ENCODE data around the gene CFAP97. TPM values are rescaled to one million over a fixed set of nuclear protein-coding genes. Genes with fewer than 3 reads are reported as not detected.
A peak's percentile ranks its signal among the peaks of the same experiment; 100 is the strongest.
"Not testable (repeated sequence)": the region's sequence is repeated elsewhere in the genome, so short reads cannot be mapped to it uniquely, and the experiment has no call there.

Gene CFAP97
- total RNA-seq, 1 donor from 2014 or later, result 49.3 TPM

DNA sequence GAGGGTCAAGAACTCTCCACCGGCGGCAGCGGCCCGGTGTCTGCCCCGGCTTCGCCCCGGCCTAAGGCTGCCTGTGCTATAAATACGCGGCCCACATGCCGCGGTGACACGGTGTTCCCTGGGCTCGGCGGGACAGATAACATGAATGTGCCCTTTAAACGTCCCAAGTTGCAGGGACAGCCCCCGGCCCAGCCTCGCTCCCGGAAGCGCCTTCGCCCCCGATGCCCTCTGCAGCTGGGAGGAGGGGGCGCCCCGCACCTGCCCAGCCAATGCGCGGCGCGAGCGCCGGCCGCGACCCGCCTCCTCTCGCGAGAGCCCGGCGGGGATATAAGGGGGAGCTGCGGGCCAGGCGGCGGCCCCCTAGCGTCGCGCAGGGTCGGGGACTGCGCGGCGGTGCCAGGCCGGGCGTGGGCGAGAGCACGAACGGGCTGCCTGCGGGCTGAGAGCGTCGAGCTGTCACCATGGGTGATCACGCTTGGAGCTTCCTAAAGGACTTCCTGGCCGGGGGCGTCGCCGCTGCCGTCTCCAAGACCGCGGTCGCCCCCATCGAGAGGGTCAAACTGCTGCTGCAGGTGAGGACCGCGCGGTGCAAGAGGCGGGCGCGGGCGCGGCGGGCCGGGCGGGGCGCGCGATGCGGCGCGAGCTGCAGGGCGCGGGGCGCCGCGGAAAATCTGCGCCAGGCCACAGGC, 60.7 kb downstream of the CFAP97 start, which contains the start of gene SLC25A4:
SLC25A4 (plus strand) TSS at position 355 of the 689 bp plus-strand sequence; CDS start at position 462, 107 bp downstream.
- DNase-seq (ENCODE audit: low spot score), result peak; percentile 89

DNA sequence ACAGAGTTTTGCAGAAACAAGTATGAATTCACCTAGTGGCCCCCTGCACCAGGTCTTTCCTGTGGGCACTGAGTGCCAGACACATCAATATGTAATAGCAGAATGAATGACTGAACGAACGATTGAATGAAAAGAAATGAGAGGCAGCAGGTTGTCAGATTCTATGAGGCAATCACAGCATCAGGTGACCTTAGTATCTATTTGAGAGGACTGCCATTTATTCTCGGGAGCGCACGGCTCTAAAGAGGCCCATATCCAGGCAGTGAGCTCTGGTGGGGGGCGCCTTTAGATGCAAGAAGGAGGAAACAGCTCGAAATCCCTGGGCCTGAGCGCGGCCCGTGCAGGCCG, 61.3 kb downstream of the CFAP97 start:
- no peak for DNase-seq (ENCODE audit: low spot score)

DNA sequence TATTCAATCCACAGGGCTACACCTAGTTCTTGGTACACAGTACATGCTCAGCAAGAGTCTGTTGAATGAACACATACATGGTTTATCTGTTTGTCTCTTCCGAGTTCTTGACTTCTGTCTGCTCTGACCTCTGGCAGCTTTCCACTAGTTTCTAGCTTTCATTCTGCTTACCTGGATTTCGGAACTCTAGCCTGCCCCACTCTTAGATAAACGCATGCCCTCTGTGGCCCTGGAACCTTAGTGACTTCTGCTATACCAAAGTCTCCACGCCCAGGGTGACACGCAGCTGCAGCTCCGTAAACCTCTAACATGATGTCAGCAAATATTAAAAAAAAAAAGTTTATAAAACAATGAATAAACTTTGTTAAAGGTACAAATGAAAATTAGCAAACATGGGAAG, 62.0 kb downstream of the CFAP97 start:
- DNase-seq (ENCODE audit: low spot score), result no peak

DNA sequence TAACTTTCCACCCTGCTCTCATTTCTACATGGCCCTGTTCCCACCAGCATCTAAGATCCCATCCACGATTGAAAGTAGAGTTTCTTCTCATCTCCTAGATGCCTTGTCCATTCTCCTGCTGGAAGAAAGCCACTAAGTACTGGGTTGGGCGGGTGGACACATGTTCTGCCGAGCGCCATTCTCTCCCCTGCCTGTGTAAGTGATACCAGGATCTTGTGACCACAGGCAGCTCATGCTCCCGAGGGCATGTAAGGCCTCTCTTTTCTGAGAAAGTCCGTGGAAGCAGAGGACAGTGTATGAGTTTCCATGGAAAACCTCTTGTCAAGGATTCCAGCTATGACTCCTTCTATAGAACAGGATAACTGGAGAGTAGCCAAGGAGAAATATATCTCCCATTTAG, 64.1 kb downstream of the CFAP97 start:
- DNase-seq (ENCODE audit: low spot score), result no peak

DNA sequence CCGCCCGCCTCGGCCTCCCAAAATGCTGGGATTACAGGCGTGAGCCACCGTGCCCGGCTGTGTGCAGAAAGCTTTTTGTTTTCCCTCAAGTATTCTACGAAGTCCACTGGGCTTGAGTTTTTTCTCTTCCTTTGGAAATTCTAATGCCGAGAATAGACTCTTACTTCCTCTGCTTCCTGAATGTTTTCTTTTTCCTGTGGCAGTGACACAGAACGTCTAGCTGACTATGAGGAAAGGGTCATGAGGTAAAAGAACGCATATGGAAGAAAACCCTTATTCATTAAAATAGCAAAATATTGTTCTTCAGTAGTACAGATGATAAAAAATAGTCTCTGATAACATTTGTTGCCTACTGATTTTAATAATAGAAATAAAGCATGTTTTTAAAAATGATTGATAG, 65.6 kb downstream of the CFAP97 start:
- no peak for DNase-seq (ENCODE audit: low spot score)

DNA sequence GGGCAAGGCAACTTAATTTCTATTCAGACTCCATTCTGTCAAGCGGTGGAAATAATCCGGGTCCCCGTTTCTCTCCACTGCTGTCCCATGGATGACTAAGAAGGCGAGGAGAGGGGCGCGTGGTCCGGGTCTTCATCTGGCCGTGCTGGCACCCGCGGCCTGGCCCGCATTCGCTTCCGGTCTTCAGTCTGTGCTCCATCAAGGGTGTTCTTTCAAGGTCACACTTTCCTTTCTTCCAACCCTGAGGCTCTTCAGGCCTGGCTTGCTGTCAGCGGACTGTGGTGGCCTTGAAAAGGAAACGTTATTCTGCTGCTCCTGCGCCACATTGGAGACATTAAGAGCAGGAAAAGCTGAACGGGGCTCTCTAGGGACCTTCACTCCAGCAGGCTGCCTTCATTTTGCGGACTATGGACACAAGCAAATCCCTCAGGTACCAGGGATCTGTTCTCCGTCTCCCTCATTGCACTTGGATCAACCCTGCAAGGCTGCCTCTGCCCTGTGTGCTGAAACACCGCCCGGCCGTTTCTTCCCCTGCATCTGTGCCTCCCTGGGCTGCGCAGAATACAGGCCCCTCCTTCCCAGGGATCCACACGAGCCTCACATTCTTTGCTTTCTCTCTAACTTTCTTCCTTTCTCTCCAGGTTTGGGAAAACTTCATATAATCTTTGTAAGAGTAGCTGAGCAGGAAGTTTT, 66.4 kb downstream of the CFAP97 start:
- DNase-seq (ENCODE audit: low spot score), result no peak

DNA sequence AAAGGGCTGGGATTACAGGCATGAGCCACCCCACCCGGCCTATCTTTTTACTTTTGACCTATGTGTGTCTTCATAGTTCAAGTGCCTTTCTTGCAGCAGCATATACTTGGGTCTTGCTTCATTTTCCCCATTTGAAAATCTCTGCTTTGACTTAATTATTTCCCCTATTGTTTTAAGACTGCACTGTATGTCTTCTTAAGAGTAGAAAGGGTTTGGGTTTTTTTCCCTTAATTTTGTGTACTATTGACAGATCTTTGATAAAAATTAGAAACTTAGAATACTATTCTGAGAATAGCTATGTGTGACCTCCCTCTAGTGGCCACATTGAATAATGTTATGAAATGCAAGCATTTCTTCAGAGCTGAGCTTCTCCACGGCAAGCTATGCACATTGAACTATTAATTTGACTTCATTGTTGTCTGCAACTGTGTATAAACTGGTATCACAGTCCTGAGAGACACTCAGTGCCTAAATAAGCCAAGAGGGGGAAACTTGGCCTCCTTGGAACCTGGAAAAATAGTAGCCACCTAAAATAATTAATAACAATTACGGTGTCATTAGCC, 69.4 kb downstream of the CFAP97 start:
- DNase-seq (ENCODE audit: low spot score), result peak; percentile 13

DNA sequence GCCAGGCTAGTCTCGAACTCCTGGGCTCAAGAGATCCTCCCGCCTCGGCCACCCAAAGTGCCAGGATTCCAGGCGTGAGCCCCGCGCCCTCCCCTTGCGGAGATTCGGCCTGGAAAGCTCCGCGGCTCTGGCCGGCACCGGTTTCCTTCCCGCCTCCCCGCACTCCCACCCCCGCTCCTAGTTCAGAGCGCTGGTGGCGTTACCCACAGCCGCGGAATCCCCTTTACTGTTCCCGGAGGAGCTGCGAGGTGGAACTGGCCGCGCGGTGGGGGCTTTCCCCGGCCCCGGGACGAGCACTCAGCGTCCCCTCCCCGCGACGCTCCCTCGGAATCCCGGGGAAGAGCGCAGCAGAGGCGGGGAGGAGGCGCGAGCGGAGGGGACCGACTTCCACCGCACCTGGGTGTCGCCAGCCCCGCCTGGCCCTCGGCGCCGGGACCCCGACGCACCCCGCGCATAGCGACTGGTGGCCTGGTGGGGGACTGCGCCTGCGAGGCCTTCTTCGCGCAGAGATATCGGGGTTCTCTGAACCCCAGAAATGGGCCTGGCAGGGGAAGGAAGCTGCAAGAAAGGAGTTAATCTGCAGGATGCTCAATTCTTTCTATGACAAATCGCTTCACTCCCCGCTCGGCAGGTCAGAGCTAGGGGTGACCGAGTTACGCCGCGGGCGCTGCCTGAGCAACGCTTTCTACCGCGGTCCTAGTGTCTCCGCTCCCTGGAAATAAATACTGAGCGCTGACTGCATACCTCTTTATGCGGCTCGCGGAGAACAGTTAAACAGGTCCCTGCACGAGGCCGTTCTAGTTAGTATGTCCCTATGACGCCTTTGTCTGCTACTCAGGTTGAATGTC, 75.3 kb downstream of the CFAP97 start:
- DNase-seq (ENCODE audit: low spot score), result no peak

DNA sequence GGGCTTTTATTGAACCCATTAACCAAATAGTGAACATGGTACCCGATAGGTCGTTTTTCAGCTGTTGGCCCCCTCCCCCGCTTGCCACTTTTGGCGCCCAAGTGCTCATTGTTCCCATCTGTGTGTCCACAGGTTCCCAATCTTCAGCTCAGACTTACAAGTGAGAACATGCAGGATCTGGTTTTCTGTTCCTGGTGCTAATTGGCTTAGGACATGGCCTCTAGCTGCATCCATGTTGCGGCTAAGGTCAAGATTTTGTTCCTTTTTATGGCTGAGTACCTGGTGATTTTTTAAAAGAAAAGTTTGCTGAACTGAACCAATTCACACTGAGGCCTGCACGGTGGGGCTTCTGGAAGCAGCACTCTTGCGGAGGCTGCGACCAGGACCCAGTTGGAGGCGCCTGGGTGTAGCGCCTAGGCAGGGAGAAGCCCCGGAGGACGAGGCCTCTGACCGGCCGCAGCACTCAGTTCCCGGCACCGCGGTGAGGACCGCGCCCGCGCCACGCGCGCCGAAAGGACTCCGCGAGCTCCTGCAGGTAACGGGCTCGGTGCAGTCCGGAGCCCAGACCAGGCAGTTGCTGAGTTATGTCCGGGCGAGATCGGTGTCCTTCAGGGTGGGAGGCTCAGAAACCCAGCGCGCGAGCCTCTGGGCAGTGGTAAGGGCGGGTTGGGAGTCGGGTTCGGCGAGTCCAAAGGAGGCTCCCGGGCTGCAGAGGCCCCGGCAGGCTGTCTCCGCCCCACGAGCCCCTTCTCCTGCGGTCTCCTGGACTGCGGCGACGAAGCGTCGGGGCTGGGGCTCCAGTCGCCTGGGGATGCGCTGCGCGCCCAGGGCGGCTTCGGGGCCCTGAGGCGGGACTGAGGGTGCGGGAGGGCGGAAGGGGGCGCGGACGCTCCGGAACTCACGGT, 76.5 kb downstream of the CFAP97 start:
- no peak for DNase-seq (ENCODE audit: low spot score)

DNA sequence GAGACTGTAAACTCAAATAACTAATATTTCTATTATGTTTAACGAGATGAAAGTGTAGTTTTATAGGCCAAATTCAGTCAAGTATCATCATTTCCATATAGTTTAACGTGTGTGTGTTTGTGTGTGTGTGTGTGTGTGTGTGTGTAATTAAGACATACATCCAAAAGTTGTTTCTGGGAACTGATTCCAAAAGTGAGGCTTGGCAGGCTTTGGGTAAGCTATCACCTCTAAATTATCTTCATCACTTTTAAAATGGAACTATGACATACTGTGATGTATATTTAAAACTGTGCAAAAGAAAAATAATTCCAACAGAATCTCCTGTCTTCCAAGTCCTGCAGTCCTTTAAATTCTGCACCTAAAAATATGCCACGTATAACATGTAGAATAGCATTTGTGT, 79.8 kb downstream of the CFAP97 start:
- no peak for DNase-seq (ENCODE audit: low spot score)

DNA sequence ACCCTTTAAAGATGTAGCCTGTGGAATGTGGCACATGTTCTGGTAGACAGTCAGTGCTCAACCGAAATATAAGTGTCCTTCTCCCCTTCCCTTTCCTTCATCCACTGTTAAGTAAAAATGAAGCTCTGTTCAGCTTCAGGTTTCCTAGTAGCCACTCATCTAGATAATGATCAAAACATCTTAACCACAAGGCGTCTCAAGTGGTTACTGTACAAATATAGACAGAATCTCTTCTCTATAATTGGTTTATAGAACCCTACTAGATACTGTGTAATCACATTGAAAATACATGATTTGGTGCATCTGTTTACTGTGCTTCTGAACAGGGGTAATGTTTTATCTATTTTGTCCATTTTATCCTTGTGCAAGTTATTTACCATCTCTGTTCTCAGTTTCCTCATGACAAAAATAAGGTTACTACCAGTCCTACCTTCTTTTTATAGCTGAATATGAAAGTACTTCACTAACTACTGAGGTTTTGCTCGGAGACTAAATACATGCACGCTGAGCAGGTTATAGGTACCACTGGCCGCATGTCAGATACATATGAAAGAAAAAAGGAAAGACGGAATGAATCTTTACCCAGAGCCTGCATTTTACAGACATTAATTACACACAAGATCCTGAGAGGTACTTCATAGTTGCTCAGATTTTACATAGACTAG, 81.0 kb downstream of the CFAP97 start:
- no peak for DNase-seq (ENCODE audit: low spot score)

DNA sequence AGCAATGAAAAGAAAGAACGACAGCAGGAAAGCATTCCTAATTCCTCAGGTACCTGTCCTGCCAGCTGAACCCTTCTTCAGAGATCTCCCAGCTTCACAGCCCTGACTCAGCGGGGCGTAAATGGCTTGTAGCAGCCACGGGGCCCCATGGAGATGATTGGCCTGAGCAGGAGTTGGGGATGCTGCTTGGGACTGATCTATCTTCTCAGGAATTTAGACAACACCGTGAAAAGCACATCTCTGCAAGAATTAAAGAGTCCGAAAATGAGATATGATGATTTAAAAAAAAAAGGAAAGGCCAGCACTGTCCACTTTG, 83.2 kb downstream of the CFAP97 start:
- no peak for DNase-seq (ENCODE audit: low spot score)

DNA sequence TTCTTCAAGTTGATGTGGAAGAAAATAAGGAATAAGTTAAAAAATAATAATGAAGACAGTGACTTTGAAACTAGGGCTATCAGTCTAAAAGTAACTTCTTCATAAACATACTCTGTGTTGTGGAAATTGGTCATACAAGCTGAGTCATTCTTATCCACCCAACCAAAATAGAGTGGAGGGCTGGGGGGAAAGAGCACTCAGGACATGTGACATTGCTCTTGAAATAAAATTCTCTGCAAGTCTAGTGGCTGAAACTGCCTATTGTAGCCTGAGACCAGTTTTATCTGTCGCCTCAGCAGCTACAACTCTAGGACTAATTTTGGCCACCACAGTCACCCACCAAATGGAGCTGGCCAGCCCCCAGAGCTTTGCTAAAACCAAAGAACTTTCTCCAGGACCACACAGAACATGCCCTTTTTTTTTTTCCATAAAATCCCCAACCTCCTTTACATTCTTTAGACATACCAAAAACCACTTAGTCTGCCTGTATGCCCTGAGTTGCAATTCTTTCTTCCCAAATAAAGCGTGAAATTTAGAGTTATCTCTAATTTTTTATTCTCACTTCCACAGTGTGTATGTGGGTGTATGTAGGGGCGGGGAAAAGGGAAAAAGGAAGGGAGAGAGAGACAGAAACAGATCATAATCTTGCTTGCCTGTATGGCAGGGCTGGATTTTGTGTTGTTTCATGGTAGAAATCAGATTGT, 83.7 kb downstream of the CFAP97 start:
- DNase-seq (ENCODE audit: low spot score), result no peak

DNA sequence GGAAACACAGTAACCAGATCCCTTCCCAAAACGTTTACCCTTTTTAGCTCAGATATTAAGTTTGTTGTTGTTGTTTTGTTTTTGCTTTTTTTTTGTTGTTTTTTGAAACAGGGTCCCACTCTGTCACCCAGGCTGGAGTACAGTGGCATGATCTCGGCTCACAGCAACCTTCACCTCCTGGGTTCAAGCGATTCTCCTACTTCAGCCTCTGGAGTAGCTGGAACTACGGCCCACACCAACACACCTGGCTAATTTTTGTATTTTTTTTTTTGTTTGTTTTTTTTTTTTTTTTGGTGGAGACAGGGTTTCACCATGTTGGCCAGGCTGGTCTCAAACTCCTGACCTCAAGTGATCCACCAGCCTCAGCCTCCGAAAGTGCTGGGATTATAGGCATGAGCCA, 84.3 kb downstream of the CFAP97 start:
- DNase-seq (ENCODE audit: low spot score), result not testable (repeated sequence)

DNA sequence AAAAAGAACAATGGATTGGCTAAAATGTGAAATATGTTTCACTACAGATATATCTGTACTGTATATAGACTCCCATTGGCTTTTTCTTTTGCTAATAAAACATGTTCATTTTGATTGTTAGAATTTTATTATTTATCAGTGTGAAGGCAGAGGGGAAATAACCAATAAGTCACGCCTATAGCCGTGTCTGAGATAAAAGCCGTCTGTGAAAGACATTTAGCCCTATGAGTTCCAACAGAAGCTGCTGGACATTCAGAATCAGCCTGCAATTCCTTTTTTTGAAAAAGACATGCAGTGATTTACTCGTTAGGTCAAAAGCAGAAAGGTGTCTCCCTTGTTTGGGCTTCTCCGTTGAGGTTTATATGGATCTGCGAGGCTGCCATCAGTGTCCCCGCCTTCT, 84.9 kb downstream of the CFAP97 start:
- no peak for DNase-seq (ENCODE audit: low spot score)

DNA sequence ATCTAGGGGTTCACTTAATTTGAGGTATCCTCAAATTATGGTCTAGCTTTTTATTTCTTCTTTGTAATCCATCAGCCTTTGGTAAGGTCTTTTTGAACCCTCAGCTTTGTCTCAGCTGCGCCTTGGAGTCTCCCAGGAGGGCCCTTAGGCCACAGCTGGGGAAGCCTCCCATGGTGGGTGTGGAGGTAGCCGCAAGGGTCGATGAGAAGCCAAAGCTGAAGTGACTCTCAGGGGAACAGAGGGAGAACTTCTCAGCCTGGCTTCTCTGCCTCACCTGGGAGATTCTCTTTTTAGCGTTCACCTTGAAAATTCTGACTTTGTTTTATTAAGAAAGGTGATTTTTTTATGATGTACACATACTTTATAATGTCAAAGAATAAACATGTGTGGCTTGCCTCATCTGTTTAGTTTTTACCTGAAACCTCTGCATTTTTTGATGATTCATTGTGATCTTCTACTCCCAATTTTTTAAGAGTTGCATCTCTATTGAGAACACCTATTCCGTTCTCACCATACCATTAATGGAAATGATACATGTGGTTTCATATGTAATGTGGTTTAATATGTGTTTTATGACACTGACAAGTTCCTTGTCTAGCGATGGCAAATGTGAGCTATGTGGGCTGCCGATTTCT, 86.4 kb downstream of the CFAP97 start:
- peak; percentile 1 for DNase-seq (ENCODE audit: low spot score)

DNA sequence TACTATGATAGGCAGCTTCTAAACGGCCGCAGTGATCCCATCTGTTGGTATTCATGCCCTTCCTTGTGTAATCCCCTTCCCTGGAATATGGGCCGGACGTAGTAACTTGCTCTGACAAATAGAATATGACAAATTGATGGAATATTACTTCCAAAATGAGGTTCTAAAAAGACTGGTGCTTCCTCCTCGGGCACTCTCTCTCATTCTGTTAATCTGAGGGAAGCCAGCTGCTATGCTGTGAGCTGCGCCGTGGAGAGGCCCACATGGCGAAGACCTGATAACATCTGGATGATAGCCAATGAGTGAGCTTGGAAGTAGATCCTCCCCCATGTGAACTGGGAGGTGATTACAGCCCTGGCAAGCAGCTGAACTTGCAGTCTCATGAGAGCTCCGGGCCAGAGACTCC, 88.0 kb downstream of the CFAP97 start:
- DNase-seq (ENCODE audit: low spot score), result peak; percentile 77

DNA sequence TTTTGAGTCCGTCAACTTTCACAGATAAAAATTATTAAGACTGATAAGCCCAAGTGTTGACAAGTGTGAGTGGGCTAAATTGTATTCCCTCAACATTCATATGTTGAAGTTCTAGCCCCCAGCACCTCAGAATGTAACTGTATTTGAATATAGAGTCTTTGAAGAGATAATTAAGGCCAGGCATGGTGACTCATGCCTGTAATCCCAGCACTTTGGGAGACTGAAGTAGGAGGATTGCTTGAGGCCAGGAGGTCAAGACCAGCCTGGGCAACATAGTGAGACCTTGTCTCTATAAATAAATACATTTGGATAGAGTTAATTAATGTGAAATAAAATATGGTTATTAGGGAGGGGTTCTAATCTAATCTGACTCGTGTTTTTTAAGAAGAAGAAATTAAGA, 90.5 kb downstream of the CFAP97 start:
- DNase-seq (ENCODE audit: low spot score), result no peak

DNA sequence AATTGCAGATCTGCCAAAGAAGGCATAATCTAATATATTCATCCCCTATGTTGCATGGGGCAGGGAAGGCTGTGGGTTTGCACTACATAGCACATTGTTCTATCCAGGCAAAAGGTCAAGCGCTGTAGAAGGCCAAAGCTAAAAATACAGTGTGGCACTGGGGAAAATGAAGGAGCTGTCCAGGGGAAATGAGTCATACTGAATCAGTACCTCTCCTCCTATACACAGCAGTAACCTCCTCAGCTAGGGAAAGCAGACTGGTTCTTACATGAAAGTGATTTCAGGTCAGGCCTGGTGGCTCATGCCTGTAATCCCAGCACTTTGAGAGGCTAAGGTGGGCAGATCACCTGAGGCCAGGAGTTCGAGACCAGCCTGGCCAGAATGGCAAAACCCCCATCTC, 91.7 kb downstream of the CFAP97 start:
- DNase-seq (ENCODE audit: low spot score), result peak; percentile 53

DNA sequence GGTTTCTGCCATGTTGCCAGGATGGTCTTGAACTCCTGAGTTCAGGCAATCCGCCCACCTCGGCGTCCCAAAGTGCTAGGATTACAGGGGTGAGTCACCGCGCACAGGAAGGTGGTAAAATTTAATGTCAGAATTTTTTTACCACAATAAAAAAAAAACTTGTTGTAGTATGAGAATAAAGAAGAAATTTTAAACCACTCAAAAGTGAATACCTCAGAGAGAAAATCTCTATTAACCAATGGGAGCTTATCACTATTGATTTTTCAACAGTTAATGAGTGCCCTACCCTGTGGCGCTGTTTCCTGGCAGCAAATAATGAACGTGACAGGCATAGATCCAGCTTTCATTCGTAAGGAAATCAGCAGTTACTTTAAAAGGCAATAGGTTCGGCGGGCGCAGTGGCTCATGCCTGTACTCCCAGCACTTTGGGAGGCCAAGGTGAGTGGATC, 93.4 kb downstream of the CFAP97 start:
- DNase-seq (ENCODE audit: low spot score), result no peak

All from ureter (tissue), 1 donor.